Ovary (tissue), 3 donors: ENCODE measurements around the gene NPAS3.

ENCODE experiments used
- CTCF ChIP-seq, 3 donors: fragments of 450-650 bp in 2 of 3; fragments of 200-600 bp in 1 of 3; IDR thresholded peaks; one replicate each; pipeline versions ENCODE4 v1.5.1 to v1.8.0; 2016 to 2022; ENCODE audit warnings: antibody characterized with exemption in 3 of 3, mild to moderate bottlenecking in 1 of 3
- POLR2A ChIP-seq: fragments of 450-650 bp; IDR thresholded peaks from one replicate; pipeline ENCODE4 v1.6.1; 2017; ENCODE audit warnings: antibody characterized with exemption, mild to moderate bottlenecking, moderate library complexity
- donor health status: DM: no; HTN: no; CAD: no.

GRCh38 chr14:32996343-32996742, 57.7 kb downstream of the NPAS3 start:
- no peak for TF ChIP-seq CTCF (IDR thresholded peaks at IDR 0.05)
- no peak for TF ChIP-seq POLR2A
